Kidney epithelial cell (primary cell): ENCODE measurements around the gene CGB7. TPM values are rescaled to one million over a fixed set of nuclear protein-coding genes. Genes with fewer than 3 reads are reported as not detected.
A peak's percentile ranks its signal among the peaks of the same experiment; 100 is the strongest.
"Not testable (repeated sequence)": the region's sequence is repeated elsewhere in the genome, so short reads cannot be mapped to it uniquely, and the experiment has no call there.

Source experiments
- DNase-seq: peaks from one replicate; pipeline ENCODE4 v3.0.0-alpha.2; 2010; ENCODE audit warnings: low read depth
- H3K27me3 ChIP-seq: 2 replicates; pipeline ENCODE4 v1.6.0; 2011; ENCODE audit warnings: low read length; ENCODE audit not compliant: control insufficient read depth, insufficient read depth
- H3K36me3 ChIP-seq: 2 replicates; pipeline ENCODE4 v1.5.1; 2011; ENCODE audit warnings: low read length; ENCODE audit not compliant: control insufficient read depth, insufficient read depth
- H3K4me3 ChIP-seq: 2 replicates; pipeline ENCODE4 v1.5.1; 2011; ENCODE audit warnings: low read depth, mild to moderate bottlenecking, control low read depth, low read length
- total RNA-seq: library from RNA; depleted of rRNA; stranded (reverse); fragments of >200 nt; gene quantifications from 2 replicates; pipeline ENCODE4 v1.2.3, GENCODE V29; 2015
- TF ChIP-seq, protein P1 (sequence below): IDR thresholded peaks from 2 replicates; pipeline ENCODE4 v1.5.1; 2011; ENCODE audit warnings: mild to moderate bottlenecking, moderate library complexity, low read length, control low read depth, inconsistent platforms; ENCODE audit not compliant: insufficient read depth, poor library complexity, severe bottlenecking

Gene CGB7
- total RNA-seq, 1 donor from 2014 or later, result 5.5 TPM

DNA sequence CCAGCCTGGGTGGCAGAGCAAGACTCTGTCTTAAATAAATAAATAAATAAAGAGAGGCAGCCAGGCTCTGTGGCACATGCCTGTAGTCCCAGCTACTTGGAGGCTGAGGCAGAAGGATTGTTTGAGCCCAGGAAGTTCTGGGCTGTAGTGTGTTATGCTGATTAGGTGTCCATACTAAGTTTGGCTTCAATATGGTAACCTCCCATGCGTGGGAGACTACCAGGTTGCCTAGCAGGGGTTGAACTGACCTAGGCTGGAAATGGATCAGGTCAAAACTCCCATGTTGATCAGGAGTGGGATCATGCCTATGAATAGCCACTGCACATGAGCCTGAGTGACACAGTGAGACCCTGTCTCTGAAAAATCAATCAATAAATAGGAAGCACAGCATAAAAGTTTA lies 23.7 kb upstream of the CGB7 start:
- Histone ChIP-seq H3K36me3 (no peaks in the 10 kb centered on the region), H3K27me3 (no peaks in the 10 kb centered on the region), H3K4me3 (no peak overlapping the region)
- TF ChIP-seq, protein P1, sequence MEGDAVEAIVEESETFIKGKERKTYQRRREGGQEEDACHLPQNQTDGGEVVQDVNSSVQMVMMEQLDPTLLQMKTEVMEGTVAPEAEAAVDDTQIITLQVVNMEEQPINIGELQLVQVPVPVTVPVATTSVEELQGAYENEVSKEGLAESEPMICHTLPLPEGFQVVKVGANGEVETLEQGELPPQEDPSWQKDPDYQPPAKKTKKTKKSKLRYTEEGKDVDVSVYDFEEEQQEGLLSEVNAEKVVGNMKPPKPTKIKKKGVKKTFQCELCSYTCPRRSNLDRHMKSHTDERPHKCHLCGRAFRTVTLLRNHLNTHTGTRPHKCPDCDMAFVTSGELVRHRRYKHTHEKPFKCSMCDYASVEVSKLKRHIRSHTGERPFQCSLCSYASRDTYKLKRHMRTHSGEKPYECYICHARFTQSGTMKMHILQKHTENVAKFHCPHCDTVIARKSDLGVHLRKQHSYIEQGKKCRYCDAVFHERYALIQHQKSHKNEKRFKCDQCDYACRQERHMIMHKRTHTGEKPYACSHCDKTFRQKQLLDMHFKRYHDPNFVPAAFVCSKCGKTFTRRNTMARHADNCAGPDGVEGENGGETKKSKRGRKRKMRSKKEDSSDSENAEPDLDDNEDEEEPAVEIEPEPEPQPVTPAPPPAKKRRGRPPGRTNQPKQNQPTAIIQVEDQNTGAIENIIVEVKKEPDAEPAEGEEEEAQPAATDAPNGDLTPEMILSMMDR, result no peak
- no peak for DNase-seq

DNA sequence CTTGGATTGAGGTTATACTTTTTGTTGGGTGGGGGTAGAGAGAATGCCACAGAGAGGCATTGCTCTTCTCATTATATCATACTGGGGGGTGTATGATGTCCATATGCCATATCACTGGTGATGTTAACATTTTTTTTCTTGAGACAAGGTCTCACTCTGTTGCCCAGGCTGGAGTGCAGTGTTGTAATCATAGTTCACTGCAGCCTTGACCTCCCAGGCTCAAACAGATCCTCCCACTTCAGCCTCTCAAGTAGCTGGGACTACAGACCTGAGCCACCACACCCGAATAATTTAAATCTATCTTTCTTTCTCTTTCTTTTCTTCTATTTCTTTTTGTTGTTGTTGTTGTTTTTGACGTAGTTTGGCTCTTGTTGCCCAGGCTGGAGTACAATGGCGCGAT lies 22.8 kb upstream of the CGB7 start:
- H3K4me3 ChIP-seq, result no peak overlapping the region
- TF ChIP-seq, protein P1, result no peak
- no peaks in the 10 kb centered on the region for H3K36me3 ChIP-seq
- DNase-seq, result no peak
- H3K27me3 ChIP-seq, result no peaks in the 10 kb centered on the region

DNA sequence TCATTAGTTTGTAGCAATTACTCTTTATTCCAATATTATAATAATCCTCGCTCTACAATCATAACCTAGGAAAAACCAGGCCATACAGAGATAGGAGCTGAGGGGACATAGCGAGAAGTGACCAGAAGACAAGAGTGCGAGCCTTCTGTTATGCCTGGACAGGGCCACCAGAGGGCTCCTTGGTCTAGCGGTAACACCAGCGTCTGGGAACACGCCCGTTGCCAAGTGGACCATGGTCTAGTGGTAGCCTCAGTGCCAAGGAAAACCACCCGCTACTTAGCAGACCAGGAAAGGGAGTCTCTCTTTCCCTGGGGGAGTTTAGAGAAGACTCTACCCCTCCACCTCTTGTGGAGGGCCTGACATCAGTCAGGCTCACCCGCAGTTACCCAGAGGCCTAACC lies 17.3 kb upstream of the CGB7 start:
- H3K36me3 ChIP-seq, H3K4me3 ChIP-seq: not testable (repeated sequence)
- DNase-seq, result peak; percentile 18
- TF ChIP-seq, protein P1, result peak; percentile 58
- H3K27me3 ChIP-seq, result peaks cover 33% of the 10 kb centered on the region

DNA sequence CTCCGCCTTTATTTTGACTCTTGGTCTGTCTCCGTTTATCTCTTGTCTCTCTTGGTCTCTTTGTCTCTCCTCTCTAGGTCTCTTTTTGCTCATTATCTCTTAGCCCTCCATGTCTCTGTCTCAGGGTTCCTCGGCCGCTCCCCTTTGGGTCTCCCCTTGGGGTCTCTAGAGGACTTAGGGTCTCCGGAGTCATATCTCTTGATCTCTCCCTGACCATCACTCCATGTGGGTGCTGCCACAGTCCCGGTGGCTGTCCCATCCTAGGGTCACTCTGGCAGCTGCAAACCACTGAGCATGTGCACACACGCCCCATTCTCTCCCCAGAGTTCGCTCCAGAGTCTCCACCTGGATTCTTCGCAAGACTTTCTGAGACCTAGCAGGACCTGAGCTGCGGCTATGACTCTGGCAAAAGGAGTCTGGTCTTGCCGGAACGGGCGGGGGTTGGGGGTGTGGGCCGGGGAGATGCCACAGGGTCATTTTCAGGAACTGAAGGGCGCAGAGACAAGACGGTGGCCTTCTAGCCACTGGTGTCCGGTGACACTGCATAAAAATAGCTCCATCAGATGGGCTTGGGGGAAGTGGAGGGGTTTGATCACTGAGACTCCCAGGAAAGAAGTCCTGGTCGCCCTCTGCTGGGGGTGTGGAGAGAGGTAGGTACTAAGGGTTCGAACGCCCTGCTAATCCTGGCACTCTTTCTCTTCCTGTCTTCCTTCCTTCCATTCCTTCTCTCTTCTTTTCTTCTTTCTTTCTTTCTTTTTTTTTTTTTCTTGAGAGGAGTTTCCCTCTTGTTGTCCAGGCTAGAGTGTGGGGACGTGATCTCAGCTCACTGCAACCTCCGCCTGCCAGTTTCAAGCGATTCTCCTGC lies 16.2 kb upstream of the CGB7 start:
- Histone ChIP-seq H3K36me3 (no peaks in the 10 kb centered on the region), H3K4me3 (no peak overlapping the region), H3K27me3 (peaks cover 39% of the 10 kb centered on the region)
- DNase-seq, result no peak
- TF ChIP-seq, protein P1, result peak; percentile 42

DNA sequence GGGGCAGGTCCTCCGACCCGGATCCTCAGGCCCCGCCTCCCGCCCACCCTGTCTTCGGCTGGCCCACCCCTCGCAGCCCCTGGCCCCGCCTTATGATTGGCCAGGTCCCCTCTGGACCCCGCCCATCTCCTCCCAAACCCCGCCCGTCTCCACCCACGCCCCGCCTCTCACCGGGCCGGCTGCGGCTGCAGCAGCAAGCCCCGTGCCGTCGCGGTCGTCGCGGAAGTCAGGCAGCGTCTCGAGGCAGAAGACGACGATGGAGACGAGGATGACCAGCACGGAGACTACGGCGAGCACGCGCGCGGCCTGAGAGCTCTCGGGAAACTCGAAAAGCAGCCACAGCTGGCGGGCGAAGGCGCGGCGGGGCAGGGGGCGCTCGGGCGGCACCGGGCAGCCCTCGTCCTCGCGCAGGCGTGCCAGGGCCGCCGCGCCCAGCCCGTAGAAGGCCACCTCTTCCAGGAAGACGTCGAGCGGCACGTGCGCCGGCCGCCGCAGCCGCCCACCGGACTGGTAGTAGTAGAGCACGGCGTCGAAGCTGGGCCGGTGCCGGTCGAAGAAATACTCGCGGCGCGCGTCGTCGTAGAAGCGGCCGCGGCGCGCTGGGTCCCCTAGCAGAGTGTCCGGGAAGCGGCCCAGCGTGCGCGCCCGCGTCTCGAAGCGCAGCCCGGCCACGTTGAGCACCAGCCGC lies 14.5 kb upstream of the CGB7 start:
- Histone ChIP-seq H3K36me3 (no peaks in the 10 kb centered on the region), H3K27me3 (peaks cover 39% of the 10 kb centered on the region), H3K4me3 (no peak overlapping the region)
- no peak for DNase-seq
- TF ChIP-seq, protein P1, result no peak
